Cardiac muscle cell (in vitro differentiated cells and primary cell): ENCODE results near the gene SEMA5A. TPM values are rescaled to one million over a fixed set of nuclear protein-coding genes. Genes with fewer than 3 reads are reported as not detected.
A peak's percentile ranks its signal among the peaks of the same experiment; 100 is the strongest.

Experiments
- DNase-seq, 2 donors: peaks; one replicate each; pipeline versions ENCODE4 v3.0.0 to v3.0.0-alpha.2; 2010 to 2017; ENCODE audit warnings: low read depth in 1 of 2, low spot score in 1 of 2
- H3K27ac ChIP-seq: fragments of 200-600 bp; sonication (generic); 2 replicates; pipeline ENCODE4 v1.5.1; 2016
- H3K27me3 ChIP-seq: fragments of 200-600 bp; sonication (generic); 2 replicates; pipeline ENCODE4 v1.6.0; 2016; ENCODE audit warnings: control low read depth
- H3K36me3 ChIP-seq: fragments of 200-600 bp; sonication (generic); 2 replicates; pipeline ENCODE4 v1.5.1; 2016; ENCODE audit warnings: control low read depth
- H3K4me1 ChIP-seq: fragments of 200-600 bp; sonication (generic); 2 replicates; pipeline ENCODE4 v1.8.1; 2017; ENCODE audit warnings: low read depth, mild to moderate bottlenecking, mixed run types
- H3K4me3 ChIP-seq: fragments of 200-600 bp; sonication (generic); 2 replicates; pipeline ENCODE4 v1.5.1; 2016; ENCODE audit warnings: mild to moderate bottlenecking
- H3K9me3 ChIP-seq: fragments of 200-600 bp; sonication (generic); 2 replicates; pipeline ENCODE4 v1.5.1; 2017; ENCODE audit warnings: low read depth, mild to moderate bottlenecking, control low read depth
- CTCF ChIP-seq: IDR thresholded peaks from 2 replicates; pipeline ENCODE4 v1.5.1; 2012; ENCODE audit warnings: low read depth, mild to moderate bottlenecking, low read length
- polyA plus RNA-seq: library from polyadenylated mRNA; unstranded; fragments of >200 nt; fragmentation: Nextera tagmentation; extraction: Ambion mirVana; gene quantifications from 2 replicates; pipeline ENCODE4 v1.2.1, GENCODE V29; 2016
- total RNA-seq: library from RNA; depleted of rRNA; stranded (reverse); fragments of >200 nt; gene quantifications from 2 replicates; pipeline ENCODE4 v1.2.3, GENCODE V29; 2016

SEMA5A gene
- total and polyA plus RNA-seq, 2 experiments from 2014 or later = 15.7 to 16.6 TPM

- Histone ChIP-seq H3K4me1 (peaks cover 17% of the 10 kb centered on the region), H3K9me3 (no peaks in the 10 kb centered on the region), H3K4me3 (no peak overlapping the region), H3K27ac (no peak overlapping the region), H3K27me3 (no peaks in the 10 kb centered on the region), H3K36me3 (no peaks in the 10 kb centered on the region)
- TF ChIP-seq CTCF = no peak
- no peak for DNase-seq
These were observed 22.6 kb downstream of the SEMA5A start for GRCh38 chr5:9523090-9523823.

GRCh38 chr5:9519537-9519936 is 26.3 kb downstream of the SEMA5A start:
- Histone ChIP-seq H3K27me3 (no peaks in the 10 kb centered on the region), H3K27ac (no peak overlapping the region), H3K36me3 (no peaks in the 10 kb centered on the region), H3K4me1 (peaks cover 25% of the 10 kb centered on the region), H3K9me3 (no peaks in the 10 kb centered on the region), H3K4me3 (no peak overlapping the region)
- TF ChIP-seq CTCF = no peak
- DNase-seq = peak in 1 of 2 donors; percentile 94

GRCh38 chr5:9516591-9516990 is 29.3 kb downstream of the SEMA5A start:
- peaks cover 36% of the 10 kb centered on the region for H3K4me1 ChIP-seq
- H3K9me3 ChIP-seq = no peaks in the 10 kb centered on the region
- no peaks in the 10 kb centered on the region for H3K36me3 ChIP-seq
- no peak overlapping the region for H3K27ac ChIP-seq
- no peaks in the 10 kb centered on the region for H3K27me3 ChIP-seq
- H3K4me3 ChIP-seq = no peak overlapping the region
- peak; percentile 3 for TF ChIP-seq CTCF
- DNase-seq = no peak

GRCh38 chr5:9515436-9515835 is 30.4 kb downstream of the SEMA5A start:
- peaks cover 36% of the 10 kb centered on the region for H3K4me1 ChIP-seq
- peak in 1 of 2 donors; percentile 59 for DNase-seq
- TF ChIP-seq CTCF = no peak
- H3K27me3 ChIP-seq = no peaks in the 10 kb centered on the region
- no peaks in the 10 kb centered on the region for H3K9me3 ChIP-seq
- H3K36me3 ChIP-seq = no peaks in the 10 kb centered on the region
- H3K27ac ChIP-seq = peak overlapping the region; percentile 22
- H3K4me3 ChIP-seq = no peak overlapping the region

GRCh38 chr5:9514968-9515367 is 30.9 kb downstream of the SEMA5A start:
- H3K4me3 ChIP-seq = no peak overlapping the region
- DNase-seq = peak in 1 of 2 donors; percentile 34
- H3K4me1 ChIP-seq = peaks cover 36% of the 10 kb centered on the region

More at GRCh38 chr5:9514968-9515367, 30.9 kb downstream of the SEMA5A start:
- Histone ChIP-seq H3K9me3 (no peaks in the 10 kb centered on the region), H3K27ac (peak overlapping the region; percentile 22), H3K27me3 (no peaks in the 10 kb centered on the region), H3K36me3 (no peaks in the 10 kb centered on the region)
- TF ChIP-seq CTCF = no peak
